GM18951 (cell line): ENCODE results near the gene DHRS7B.
"Not testable (repeated sequence)": the region's sequence is repeated elsewhere in the genome, so short reads cannot be mapped to it uniquely, and the experiment has no call there.

ENCODE experiments used
- POLR2A ChIP-seq: IDR thresholded peaks from 4 replicates; pipeline ENCODE4 v1.6.1; 2011; ENCODE audit warnings: mild to moderate bottlenecking; ENCODE audit not compliant: insufficient read length, insufficient read depth; ENCODE audit errors: extremely low read depth
- in situ Hi-C: fragments of 300-500 bp; cut with MboI; formaldehyde crosslinking; loops from one replicate; pipeline ENCODE4 v1.12.0; 2022; ENCODE audit warnings: low sequenced_read_pairs, mixed read lengths, inconsistent platforms; ENCODE audit not compliant: unreplicated experiment

DHRS7B gene

DNA sequence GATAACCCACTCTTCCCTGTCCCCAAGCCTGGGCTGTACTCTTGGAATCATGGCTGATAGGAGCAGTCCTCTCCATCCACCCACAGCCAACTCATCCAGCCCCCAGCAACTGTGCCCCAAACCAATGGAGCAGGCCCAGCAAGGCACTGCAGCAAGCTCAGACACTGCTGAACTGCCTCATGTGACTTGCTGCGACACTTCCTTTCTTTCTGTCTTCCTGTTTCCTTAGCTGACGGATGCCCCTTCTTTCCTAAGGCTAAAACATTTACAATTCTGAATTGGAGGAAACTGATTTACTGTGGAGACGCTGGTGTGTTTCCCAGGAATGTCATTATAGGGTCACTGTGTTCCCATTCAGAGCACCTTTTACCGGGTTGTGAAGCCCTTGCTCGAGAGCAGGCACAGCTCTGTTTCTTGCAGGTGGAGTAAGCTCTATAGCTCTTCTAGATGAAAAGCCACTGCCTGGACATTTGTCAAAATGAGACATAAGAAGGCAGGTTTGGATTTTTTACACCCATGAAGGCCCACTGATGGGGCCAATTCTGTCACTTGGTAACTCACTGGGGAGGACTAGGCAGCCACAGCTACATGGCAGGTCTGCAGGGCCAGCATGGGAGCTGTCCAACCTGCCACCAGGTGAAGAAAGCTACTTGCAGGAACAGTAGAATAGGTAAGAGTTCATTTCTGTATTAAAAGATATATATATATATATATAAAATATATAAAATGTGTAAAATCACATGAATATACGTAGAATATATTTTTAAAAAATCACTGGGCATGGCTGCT lies 59.8 kb downstream of the DHRS7B start:
- no peak for TF ChIP-seq POLR2A
- in situ Hi-C loops, result no loop called here

- in situ Hi-C loops, result no loop called here
- TF ChIP-seq POLR2A, result no peak
Measured at GRCh38 chr17:21189361-21189760, 62.6 kb downstream of the DHRS7B start.

GRCh38 chr17:21190078-21190477 lies 63.3 kb downstream of the DHRS7B start:
- in situ Hi-C loops, result no loop called here

DNA sequence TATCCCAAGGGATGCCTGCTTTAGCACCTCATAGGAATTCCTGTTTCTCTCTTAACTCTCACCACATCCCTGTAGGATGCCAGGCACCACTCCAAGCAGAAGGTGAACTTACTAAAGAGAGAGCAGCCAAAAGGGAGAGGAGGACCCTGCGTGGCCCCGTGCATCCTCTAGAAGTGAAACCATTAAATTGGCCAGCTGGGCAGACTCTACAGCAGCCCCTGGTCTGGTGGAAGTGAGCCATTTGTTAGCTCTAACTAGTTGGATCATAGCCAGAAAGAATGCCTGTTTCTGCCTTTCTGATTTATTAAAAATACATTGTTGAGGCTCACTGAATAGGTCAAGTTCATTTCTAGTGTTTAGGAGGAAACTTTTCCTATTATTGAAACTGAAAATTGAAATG lies 64.9 kb downstream of the DHRS7B start:
- in situ Hi-C loops, result no loop called here
- TF ChIP-seq POLR2A, result no peak

More at GRCh38 chr17:21190078-21190477, 63.3 kb downstream of the DHRS7B start:
- no peak for TF ChIP-seq POLR2A

GRCh38 chr17:21192414-21192813 lies 65.7 kb downstream of the DHRS7B start:
- in situ Hi-C loops, result not testable (repeated sequence)

DNA sequence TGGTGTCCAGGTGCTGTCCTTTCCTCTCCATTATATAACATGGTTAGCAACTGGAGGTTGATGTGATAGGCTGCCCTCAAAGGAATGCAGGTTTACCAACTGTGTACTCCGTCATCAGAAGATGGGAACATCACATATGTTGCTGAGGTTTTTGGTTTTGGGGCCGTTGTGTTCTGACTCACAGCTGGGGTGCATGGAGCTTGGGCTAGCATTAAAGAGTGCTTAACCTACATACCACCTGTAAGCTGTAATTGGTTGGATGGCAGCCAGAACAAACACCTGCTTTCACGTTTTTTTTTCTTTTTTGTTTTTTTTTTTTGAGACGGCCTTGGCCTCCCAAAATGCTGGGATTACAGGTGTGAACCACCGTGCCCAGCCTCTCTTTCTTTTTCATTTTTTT lies 66.3 kb downstream of the DHRS7B start:
- in situ Hi-C loops, result no loop called here
- no peak for TF ChIP-seq POLR2A

DNA sequence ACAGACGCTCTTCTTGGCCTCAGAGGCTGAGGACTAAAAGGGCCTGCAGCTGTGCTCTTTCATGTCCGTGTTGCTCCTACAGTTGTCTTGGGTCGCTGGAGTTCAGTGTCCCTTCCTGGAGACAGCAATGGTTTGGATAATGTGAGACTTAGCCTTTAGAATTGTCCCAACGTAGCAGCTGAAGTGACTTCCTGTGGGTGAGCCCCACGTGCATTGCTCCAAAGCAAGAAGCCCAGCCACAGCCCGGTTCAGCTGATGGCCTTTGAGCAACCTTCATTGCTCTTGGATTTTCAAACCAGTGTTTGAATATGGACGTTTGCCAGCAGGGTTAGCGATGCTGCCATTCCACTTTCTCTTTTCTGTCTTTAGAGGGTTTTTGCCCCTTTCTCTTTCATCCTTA lies 67.5 kb downstream of the DHRS7B start:
- no peak for TF ChIP-seq POLR2A
- in situ Hi-C loops, result no loop called here

DNA sequence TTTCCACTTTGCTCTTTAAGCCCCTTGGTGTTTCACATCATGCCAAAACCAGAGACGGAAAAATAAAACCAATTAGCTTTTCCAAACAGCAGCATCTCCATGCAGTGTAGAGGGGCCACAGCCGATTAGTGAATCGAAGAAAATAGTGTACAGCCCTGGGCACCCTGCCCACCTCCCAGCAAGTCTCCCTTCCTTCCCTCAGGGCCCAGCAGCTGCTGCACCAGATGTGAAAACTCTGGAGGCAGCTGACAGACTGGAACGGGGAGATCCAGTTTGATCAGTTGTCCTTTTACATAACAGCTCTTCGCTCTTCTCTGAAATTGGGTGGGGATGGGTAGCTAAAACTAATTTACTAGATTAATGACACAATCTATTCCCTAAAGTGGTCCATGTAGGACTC lies 67.9 kb downstream of the DHRS7B start:
- in situ Hi-C loops, result no loop called here
- no peak for TF ChIP-seq POLR2A

DNA sequence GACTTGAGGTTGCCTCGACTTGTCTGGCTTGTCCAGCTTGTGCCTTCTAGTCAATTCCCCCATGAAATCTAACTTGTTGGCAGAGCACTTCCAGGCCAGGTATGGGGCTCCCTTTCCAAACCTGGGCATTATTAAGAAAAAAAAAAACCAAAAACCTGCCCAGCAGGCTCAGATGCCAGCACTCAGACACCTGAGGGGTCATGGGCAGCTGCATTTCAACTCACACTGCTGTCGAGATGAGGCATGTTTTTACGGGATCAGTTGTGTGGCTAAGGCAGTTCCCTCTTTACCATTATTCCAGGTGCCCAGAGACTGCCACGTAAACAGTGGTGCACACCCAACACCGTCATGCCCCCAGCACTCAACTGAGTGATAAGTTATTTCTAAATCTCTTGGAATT lies 69.4 kb downstream of the DHRS7B start:
- in situ Hi-C loops, result no loop called here
- TF ChIP-seq POLR2A, result no peak

DNA sequence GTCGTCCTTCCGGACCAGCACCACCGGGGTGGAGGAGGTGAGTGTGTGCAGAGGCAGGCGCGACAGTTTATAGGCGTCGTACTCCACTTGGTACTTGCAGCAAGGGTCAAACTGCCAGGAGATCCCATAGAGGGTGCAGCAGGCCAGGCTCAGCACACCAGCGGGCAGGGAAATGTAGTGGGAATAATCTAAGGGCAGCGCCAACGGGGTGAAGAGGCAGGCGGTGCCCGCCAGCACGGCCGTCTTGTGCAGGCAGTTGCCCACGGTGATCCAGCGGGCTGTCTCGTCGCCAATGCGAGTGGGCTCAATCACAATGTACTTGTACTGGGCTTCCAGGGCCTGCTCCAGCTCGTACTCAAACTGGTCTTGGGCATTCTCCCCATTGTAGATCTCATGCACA lies 71.6 kb downstream of the DHRS7B start:
- TF ChIP-seq POLR2A, result no peak
- in situ Hi-C loops, result no loop called here

GRCh38 chr17:21199311-21199710 lies 72.5 kb downstream of the DHRS7B start:
- in situ Hi-C loops, result no loop called here
- no peak for TF ChIP-seq POLR2A

DNA sequence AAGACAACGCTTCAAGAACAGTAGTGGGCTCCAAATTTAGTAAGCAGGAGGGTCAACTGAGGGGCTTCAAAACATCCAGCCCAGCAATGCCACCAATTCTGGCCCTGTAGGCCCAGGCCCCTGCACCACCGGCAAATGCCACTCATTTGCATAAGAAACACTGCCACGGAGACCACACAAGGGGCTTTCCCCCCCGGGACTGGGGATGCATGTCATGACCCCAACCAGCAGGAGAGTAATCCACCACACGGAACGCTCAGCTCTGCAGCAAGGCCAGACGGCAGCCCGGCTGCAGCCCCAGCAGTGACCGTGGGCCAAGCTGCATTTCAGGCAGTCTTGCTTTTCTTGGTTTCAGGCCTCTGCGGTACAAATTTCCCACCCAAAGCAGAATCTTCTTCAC lies 73.1 kb downstream of the DHRS7B start:
- no peak for TF ChIP-seq POLR2A
- in situ Hi-C loops, result no loop called here

DNA sequence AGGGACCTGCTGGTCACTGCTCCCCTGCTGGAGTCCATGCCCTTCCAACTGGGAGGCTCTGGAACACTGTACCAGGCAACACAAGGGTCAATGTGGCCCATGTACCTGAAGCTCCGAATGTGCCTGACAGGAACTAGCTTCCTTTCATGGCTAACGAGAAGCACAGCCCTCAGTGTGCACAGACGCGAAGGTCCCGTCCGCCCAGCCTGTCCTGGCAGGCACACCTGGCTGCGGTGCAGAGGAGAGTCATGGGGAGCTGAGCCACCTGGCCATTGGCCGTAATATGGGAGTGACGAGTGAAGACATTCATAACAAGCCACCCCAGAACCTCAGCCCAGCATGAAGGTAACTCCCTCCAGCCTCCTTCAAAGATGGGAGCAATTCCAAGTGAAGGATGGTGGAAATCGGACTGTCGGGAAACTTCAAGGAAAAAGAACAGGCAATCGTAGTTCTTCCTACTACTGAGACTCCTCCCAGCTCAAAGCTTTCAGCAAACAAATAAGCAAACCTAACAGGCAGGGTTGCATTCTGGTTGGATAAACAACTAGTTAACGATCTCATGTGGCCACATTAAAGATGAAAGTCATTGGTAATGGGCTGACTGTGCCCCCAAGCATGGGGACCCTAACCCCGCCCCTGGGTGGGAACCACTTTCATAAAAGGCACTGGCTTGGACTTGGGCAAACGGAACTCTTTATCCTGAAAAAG lies 74.0 kb downstream of the DHRS7B start:
- no peak for TF ChIP-seq POLR2A
- in situ Hi-C loops, result no loop called here

GRCh38 chr17:21201298-21201595 lies 74.5 kb downstream of the DHRS7B start:
- in situ Hi-C loops, result no loop called here
- TF ChIP-seq POLR2A, result no peak
